Daoy (cell line): Measurements from ENCODE around the gene PGBD5. TPM values are rescaled to one million over a fixed set of nuclear protein-coding genes. Genes with fewer than 3 reads are reported as not detected.

Source experiments
- DNase-seq: peaks from one replicate; pipeline ENCODE4 v3.0.0-alpha.2; 2015; ENCODE audit warnings: low read depth
- total RNA-seq: library from RNA; depleted of rRNA; stranded (reverse); fragments of >200 nt; shearing (Covaris generic); gene quantifications from 2 replicates; pipeline ENCODE4 v1.2.3, GENCODE V29; 2014

Gene PGBD5
- total RNA-seq, 1 experiment from 2014 or later: 1.0 TPM

GRCh38 chr1:230376296-230376695, 49.8 kb downstream of the PGBD5 start:
- no peak for DNase-seq

DNA sequence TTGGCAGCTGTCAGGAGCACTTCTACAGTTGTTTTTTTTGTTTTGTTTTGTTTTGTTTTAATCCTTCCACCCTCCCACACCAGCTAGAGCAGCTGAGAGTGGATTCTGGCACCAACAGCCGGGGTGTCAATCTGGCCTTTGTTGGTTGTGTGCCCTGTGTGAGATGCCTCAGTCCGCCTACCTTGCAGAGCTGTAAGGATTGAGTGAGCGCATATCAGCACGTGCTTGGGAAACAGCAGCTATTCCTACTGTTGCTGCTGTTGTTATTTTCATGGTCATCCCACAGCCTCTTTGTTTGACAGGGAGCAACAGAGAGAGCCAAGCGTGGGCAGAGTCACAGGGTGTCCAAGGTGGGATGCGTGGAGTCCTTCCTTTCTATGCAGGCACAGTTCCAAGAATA, 50.4 kb downstream of the PGBD5 start:
- no peak for DNase-seq

GRCh38 chr1:230375147-230375546, 51.0 kb downstream of the PGBD5 start:
- DNase-seq: no peak

GRCh38 chr1:230371923-230372703, 54.0 kb downstream of the PGBD5 start:
- no peak for DNase-seq

- no peak for DNase-seq
Observed at GRCh38 chr1:230370109-230370508, 56.0 kb downstream of the PGBD5 start.

GRCh38 chr1:230368871-230369270, 57.3 kb downstream of the PGBD5 start:
- DNase-seq: no peak

- DNase-seq: no peak
Observed at GRCh38 chr1:230368363-230368762, 57.8 kb downstream of the PGBD5 start.

DNA sequence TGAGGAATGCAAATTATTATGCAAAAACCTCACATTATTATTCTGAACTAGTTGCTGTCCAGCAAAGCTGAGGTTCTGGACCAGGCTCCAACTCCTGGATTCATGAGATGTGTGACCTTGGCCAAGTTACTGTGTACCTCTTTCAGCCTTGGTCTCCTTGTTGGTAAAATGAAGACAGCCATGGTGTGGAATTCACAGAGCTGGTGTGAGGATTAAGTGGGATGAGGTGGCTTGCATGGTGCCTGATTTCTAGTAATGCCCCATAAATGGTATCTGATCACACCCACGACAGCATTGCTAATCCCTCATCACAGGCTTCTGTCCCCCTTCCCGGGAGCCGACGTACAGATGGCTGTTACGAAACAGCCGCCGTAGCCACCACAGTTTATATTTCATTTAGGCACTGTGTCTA, 59.6 kb downstream of the PGBD5 start:
- DNase-seq: no peak

DNA sequence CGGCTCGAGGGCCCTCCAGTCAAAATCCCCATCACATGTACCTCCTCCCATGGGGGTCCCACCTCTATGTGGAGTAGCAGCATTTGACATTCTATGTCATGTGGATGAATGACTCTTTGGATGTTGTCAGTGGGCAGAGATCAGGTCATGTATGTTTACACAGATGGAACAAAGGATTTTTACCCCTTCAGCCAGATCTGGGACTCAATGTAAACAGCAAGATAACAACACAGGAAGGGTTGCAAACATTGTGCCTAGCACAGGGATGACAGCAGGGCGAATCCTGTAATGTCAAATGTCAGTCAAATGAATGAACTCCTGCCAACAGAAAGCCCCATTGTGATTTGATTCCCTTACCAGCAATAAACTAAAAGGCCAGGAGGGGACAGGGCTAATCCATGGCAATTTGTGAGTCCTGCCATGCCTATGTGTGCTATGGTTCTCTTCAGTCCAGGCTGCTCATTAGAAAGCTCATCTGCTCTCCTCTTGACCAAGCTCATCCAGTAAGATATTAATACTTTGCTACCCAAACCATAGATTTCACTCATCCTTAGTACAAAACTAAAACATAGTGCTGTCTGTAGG, 60.3 kb downstream of the PGBD5 start:
- no peak for DNase-seq

DNA sequence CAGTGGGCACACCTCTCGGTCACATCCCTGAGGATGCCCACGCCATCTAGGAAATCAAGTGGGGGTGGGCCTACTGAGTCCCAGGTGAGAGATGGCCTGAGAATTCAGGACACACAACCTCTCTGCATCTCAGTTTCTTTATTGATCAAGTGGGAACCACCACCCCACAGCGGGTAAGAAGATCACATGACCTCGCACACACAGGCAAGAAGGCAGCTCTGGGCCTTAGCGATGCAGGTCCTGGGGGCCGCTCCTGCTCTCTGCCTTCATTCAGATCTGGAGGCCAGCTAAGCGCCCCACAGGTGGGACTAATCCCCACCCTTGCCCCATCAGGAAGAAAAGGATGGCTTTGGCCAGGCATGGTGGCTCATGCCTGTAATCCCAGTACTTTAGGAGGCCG, 63.2 kb downstream of the PGBD5 start:
- no peak for DNase-seq

DNA sequence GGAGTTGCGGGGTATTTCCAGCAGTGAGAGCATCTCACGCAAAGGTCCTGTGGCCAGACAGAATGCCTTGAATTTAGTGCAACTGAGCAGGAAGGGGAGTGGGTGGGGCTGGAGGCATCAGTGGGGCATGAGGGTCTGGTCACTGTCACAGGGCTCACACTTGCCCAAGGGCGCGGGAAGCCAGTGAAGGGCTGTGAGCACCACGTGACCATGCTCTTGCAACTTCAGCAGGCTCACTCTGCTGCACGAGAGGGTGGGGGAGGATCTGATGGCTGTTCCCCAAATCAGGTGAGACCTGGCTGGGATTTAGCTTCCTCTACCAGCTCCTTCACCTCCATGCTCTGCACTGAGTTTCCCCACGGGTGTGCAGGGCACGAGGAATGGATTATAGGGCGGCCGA, 64.2 kb downstream of the PGBD5 start:
- DNase-seq: no peak

DNA sequence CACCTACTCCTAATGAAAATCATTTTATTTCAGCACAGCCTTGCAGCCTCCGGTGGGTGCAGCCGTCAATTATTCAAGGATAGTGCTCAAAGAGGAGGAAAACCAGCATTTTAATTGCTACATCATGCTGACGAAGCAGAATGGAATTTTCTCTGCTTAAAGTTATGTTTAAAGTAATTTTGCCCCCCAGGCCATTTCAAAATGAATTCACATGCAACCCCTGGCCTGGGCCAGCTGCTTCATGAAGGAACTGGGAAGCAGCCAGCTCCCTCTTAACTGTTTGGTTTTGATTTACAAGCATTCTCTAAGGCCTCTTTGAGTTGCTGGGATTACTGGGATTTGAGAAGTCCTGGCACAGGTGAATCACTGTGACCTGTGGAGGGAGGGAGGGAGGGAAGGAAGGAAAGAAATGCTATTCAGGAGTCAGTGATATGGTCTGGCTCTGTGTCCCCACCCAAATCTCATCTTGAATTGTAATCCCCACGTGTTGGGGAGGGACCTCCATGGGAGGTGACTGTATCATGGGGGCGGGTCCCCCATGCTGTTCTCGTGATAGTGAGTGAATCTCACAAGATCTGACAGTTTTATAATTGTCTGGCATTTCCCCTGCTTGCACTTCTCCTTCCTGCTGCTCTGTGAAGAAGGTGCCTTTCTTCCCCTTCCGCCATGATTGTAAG, 66.0 kb downstream of the PGBD5 start:
- DNase-seq: no peak

DNA sequence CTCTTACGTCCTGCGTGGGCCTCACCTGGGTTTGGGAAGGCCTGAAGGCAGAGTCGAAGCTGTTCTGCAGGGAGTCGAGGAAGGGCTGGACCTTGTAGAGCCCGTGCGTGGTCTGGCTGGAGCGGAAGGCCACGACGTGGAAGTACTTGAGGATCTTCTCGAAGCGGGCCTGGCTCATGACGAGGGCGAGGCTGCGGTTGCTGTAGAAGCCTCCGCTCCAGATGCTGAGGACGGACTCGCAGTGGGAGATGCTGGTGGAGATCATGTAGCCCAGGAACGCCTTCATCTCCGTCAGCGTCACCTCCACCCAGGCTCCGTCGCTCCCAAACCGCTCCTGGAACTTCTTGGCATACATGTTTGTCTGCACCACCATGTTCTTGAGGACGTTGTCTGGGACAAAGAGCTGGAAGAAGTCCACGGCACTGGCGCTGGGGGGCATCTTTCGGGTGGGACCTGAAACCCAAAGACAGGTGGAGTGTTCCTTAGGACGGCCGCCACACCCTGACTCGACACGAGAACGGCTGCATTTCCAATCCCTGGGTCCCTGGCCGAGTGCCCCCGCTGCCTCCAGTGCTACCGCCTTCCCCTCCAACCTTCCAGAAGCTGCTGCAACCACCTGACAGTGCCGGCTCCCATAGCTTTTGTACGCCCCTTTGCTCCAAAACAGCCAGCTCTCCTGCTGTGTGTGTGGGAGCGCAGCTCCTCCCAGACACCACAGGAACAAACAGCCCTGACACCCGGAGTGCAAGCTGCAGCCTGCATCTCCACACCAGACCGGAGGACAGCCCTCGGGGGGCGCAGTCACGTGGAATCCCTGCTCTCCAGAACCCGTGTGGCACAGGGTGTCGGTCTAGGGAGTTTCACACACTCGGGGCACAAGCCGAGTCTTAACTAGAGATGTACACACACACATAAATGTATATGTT, 69.0 kb downstream of the PGBD5 start:
- no peak for DNase-seq

GRCh38 chr1:230356190-230356589, 69.9 kb downstream of the PGBD5 start:
- DNase-seq: no peak

GRCh38 chr1:230355594-230355993, 70.5 kb downstream of the PGBD5 start:
- DNase-seq: no peak

- no peak for DNase-seq
Observed at GRCh38 chr1:230355128-230355527, 71.0 kb downstream of the PGBD5 start.

DNA sequence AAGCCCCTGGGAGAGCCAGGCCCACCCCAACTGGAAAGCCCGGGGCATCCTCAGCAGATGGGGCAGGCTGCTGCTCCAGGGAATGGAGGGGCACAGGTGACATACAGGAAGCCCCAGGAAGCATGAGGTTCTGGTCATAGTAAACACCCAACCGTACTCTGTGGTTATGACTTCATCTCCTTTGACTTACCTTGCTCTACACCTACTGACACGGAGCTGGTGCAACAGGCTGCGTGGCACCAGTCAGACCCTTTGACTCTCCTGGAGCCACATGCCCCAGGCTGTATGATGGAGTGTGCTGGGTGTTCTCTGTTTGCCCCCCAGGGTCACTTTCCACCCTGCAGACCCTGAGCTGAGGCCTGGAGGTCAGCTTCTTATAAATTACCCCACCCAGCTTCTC, 72.1 kb downstream of the PGBD5 start:
- no peak for DNase-seq

- DNase-seq: no peak
Observed at GRCh38 chr1:230352537-230352936, 73.6 kb downstream of the PGBD5 start.

GRCh38 chr1:230351983-230352382, 74.1 kb downstream of the PGBD5 start:
- no peak for DNase-seq

GRCh38 chr1:230351514-230351913, 74.6 kb downstream of the PGBD5 start:
- DNase-seq: no peak

DNA sequence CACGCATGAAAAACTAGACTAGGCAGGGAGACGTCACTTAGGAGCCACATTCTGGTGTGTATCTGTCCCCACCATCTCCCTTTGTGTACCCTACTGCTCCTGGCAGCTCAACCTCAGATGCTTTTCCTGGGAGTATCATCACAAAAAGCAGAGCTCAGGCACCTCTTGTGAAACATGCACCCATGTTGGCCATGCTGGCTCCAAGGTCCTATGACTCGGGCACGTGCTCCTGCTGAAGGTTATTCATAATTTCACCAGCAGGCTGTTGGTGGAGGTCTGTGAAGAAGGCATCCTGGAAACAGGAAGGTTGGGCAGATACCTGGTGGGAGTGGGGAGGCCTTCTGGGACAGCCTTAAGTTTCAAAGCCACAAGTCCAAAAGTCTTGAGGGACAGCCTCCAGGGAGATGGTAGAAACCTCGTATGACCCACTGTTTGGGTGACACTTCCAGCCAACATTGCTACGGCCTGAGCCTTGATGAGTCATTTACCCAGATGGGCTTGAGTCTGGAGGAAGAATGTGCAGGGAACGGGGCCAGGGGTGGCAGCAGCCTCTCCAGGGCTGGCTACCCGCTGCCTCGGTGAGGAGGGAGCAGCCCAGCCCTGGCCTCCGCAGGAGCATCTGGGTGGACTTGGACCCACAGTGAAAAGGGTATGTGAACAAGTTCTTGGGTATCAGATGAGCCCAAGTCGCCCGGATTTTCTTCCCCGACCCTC, 75.8 kb downstream of the PGBD5 start:
- peak; percentile 45 for DNase-seq
